Caki2 (cell line): Measurements from ENCODE around the gene ZNF655. TPM values are rescaled to one million over a fixed set of nuclear protein-coding genes. Genes with fewer than 3 reads are reported as not detected.

Experiments used
- DNase-seq: peaks from one replicate; pipeline ENCODE4 v3.0.0-alpha.2; 2015; ENCODE audit warnings: low read depth
- in situ Hi-C: cut with HindIII; loops from 2 replicates; pipeline ENCODE4 v1.10.0; 2016; ENCODE audit warnings: low sequenced_read_pairs, low pct_unique_long_range_greater_than_20kb, mixed read lengths
- total RNA-seq: library from RNA; depleted of rRNA; stranded (reverse); fragments of >200 nt; shearing (Covaris generic); gene quantifications from 2 replicates; pipeline ENCODE4 v1.2.3, GENCODE V29; 2014; ENCODE audit warnings: low replicate concordance

ZNF655 gene
- total RNA-seq, 1 experiment from 2014 or later, result 20.9 TPM

- in situ Hi-C loops, result no loop called here
- no peak for DNase-seq
Measured at GRCh38 chr7:99597762-99598501, 39.5 kb downstream of the ZNF655 start, which contains the start of gene TMEM225B. TSS of gene TMEM225B (plus strand) at chr7:99598267. CDS start at chr7:99604389, 6,122 bp downstream.

- in situ Hi-C loops, result no loop called here
- DNase-seq, result no peak
Measured at GRCh38 chr7:99599836-99600235, 41.4 kb downstream of the ZNF655 start.

- in situ Hi-C loops, result no loop called here
- DNase-seq, result no peak
Measured at GRCh38 chr7:99601656-99602310, 43.3 kb downstream of the ZNF655 start.

- in situ Hi-C loops, result no loop called here
- DNase-seq, result no peak
Measured at GRCh38 chr7:99605527-99605926, 47.1 kb downstream of the ZNF655 start.

- in situ Hi-C loops, result no loop called here
- DNase-seq, result no peak
Measured at GRCh38 chr7:99606531-99606930, 48.1 kb downstream of the ZNF655 start.

DNA sequence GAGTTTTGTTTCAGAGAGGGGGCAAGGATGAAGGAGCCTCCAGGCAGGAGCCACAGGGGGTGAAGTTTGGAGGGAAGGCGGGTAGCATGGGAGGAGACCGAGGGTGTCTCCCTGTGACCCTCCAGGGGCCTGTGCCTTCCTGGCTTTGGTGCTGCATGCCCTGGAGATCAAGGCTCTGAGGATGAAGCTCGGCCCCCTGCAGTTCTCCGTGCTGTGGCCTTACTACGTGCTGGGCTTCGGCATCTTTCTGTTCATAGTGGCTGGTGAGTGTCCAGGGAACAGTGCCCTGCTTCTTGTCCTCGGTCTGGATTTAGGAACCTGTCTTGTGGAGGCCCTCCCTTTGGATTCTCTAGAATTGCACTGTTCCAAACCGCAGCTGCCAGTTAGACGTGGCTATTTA is 49.1 kb downstream of the ZNF655 start:
- in situ Hi-C loops, result no loop called here
- no peak for DNase-seq

- in situ Hi-C loops, result no loop called here
- no peak for DNase-seq
Measured at GRCh38 chr7:99614495-99614894, 56.1 kb downstream of the ZNF655 start.

DNA sequence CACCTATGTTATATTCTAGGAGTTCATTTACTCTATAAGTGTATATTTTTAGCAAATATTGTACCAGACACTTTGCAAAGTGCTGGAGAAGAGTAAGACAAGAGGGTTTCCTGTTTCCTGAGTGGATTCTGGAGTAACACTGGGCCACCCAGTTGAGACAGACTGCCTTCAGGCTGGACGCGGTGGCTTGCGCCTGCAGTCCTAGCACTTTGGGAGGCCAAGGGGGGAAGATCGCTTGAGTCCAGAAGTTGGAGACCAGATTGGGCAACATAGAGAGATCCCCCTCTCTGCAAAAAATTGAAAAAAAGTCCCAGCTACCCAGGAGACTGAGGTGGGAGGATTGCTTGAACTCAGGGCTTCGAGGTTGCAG is 57.5 kb downstream of the ZNF655 start:
- in situ Hi-C loops, result no loop called here

DNA sequence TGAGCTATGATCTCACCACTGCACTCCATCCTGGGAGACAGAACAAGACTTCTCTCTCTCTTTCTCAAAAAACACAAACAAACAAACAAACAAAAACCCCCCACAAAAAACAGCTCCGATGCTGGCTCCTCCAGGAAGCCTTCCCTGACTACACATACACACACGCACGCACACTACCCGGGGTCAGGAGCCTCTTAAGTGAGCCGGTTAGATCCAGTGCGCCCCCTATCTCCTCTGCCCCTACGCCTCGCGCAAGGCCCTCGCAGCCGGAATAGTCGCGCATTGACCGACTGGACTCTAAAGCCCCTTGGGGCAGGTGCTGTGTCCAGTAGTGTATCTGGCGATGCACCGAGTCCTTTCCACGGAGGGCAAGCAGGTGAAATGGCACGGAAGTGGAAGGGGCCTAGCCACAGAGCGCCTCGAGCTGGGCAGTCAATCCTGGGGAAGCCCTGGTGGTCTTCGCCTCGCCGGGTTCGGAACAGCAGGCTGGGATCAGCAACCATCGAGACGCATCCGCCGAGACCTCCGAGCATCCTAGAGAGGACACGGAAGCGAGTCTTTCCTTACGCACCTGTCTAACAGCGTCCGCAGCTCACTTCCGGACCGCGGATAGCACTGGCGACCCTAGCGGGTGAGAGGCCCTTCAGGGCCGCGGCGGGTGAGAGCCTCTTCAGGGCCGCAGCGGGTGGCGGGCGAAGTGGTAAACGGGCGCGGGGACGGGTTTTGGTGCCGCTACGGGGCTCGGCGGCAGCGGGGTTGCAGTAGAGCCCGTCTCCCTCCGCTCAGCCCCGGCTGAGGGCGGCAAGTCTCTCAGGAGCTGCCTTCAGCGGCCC is 58.1 kb downstream of the ZNF655 start, which contains the start of gene ZSCAN25:
TSS of gene ZSCAN25 (plus strand) at position 588 of the 833 bp plus-strand sequence. CDS start 2,661 bp downstream, outside the sequence.
- in situ Hi-C loops, result no loop called here

More for the DNA sequence above, 57.5 kb downstream of the ZNF655 start:
- DNase-seq, result no peak

DNA sequence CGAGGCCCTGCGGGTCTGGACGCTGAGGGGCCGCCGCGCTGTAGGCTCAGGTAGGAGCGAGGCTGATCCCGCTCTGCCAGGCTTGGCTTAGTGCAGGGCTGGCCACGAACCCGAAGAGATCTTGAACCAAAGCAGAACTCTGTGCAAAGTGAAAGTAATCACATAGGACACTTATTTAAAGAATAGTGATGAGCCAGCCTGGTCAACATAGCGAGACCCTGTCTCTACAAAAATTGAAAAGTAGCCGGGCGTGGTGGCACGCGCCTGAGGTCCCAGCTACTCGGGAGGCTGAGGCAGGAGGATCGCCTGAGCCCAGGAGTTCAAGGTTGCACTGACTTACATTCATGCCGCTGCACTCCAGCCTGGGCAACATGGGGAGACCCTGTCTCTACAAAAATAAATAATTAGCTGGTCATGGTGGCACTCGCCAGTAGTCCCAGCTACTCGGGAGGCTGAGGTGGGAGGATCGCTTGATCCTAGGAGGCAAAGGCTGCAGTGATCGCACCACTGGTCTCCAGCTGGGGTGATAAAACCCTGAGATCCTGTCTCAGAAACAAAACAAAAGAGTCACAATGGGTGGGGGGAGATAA is 58.8 kb downstream of the ZNF655 start:
- no peak for DNase-seq
- in situ Hi-C loops, result no loop called here

More for the DNA sequence above, 58.1 kb downstream of the ZNF655 start, which contains the start of gene ZSCAN25:
- peak; percentile 85 for DNase-seq

DNA sequence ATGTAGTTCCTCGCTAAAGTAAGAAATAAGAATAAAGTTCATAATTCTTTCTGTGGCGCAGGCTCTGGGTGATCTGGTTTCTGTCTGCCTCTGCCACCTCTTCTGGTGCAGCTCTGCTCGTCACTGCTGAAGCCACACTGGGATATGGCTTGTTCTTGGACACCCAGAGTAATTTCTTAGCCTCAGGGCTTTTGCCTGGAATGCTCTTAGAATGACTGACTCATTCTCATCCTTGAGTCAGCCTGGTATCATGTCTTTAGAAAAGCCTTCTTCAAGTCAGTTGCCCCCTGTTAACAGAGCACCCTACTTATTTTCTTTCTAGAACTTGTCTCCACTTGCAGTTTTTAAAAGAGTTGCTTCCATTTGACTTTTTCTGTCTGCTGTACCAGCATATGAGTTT is 60.3 kb downstream of the ZNF655 start:
- in situ Hi-C loops, result no loop called here
- DNase-seq, result peak; percentile 17

DNA sequence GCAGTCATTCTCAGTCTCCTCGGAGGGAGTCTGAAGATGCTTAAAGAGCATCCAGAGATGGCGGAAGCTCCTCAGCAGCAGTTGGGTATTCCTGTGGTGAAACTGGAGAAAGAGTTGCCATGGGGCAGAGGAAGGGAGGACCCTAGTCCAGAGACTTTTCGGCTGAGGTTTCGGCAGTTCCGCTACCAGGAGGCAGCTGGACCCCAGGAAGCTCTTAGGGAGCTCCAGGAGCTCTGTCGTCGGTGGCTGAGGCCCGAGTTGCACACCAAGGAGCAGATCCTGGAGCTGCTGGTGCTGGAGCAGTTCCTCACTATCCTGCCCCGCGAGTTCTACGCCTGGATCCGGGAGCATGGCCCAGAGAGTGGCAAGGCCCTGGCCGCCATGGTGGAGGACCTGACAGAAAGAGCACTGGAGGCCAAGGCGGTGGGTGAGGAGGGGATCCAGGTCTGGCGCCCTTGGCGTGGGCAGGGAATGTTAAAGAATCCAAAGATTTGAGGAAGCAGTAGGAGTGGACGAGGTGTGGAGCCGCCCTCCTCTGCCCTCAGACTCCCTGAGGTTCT is 61.2 kb downstream of the ZNF655 start:
- no peak for DNase-seq
- in situ Hi-C loops, result no loop called here

GRCh38 chr7:99621271-99621670 is 62.8 kb downstream of the ZNF655 start:
- DNase-seq, result no peak
- in situ Hi-C loops, result no loop called here

- in situ Hi-C loops, result no loop called here
- DNase-seq, result no peak
Measured at GRCh38 chr7:99622596-99622995, 64.2 kb downstream of the ZNF655 start.

GRCh38 chr7:99623091-99623693 is 64.8 kb downstream of the ZNF655 start:
- in situ Hi-C loops, result no loop called here
- no peak for DNase-seq

- no peak for DNase-seq
- in situ Hi-C loops, result no loop called here
Measured at GRCh38 chr7:99623702-99624447, 65.4 kb downstream of the ZNF655 start.

- in situ Hi-C loops, result no loop called here
- DNase-seq, result no peak
Measured at GRCh38 chr7:99624484-99624883, 66.0 kb downstream of the ZNF655 start.
